OCI-LY3 (cell line): ENCODE data around the gene MYB.

ENCODE experiments used
- H2AFZ ChIP-seq: fragments of 200-600, 300-600 bp; shearing (Covaris generic); 2 replicates; pipeline ENCODE4 v1.6.0; 2014; ENCODE audit warnings: antibody characterized with exemption, low read depth, low read length
- H3K27ac ChIP-seq: fragments of 200-600, 300-600 bp; sonication (generic); 2 replicates; pipeline ENCODE4 v1.5.1; 2014; ENCODE audit warnings: mild to moderate bottlenecking, low read length, moderate library complexity, mixed read lengths
- H3K27me3 ChIP-seq: fragments of 200-600, 300-600 bp; sonication (generic); 2 replicates; pipeline ENCODE4 v1.6.1; 2014; ENCODE audit warnings: low read depth, low read length, mixed read lengths
- H3K36me3 ChIP-seq: fragments of 200-600, 300-600 bp; sonication (generic); replicated peaks from 2 replicates; pipeline ENCODE3; 2014; ENCODE audit warnings: low read depth, low read length, mixed read lengths
- H3K4me1 ChIP-seq: fragments of 300-600, 200-600 bp; sonication (generic); 2 replicates; pipeline ENCODE4 v1.6.1; 2014; ENCODE audit warnings: low read length, mixed read lengths
- H3K4me2 ChIP-seq: fragments of 200-600, 300-600 bp; sonication (generic); 2 replicates; pipeline ENCODE4 v1.6.1; 2014; ENCODE audit warnings: low read length, mixed read lengths
- H3K4me3 ChIP-seq: fragments of 300-600, 200-600 bp; sonication (generic); 2 replicates; pipeline ENCODE4 v1.5.1; 2014; ENCODE audit warnings: antibody characterized with exemption, mild to moderate bottlenecking, low read length, moderate library complexity
- H3K79me2 ChIP-seq: fragments of 300-600, 200-600 bp; shearing (Covaris generic); 2 replicates; pipeline ENCODE4 v1.6.1; 2014; ENCODE audit warnings: mild to moderate bottlenecking, low read length, mixed read lengths
- H3K9ac ChIP-seq: fragments of 300-600, 200-600 bp; shearing (Covaris generic); 2 replicates; pipeline ENCODE4 v1.6.0; 2014; ENCODE audit warnings: mild to moderate bottlenecking, low read length, moderate library complexity
- H3K9me3 ChIP-seq: fragments of 200-600, 300-600 bp; shearing (Covaris generic); 2 replicates; pipeline ENCODE4 v1.6.1; 2014; ENCODE audit warnings: low read length, mixed read lengths; ENCODE audit not compliant: insufficient read depth
- H4K20me1 ChIP-seq: fragments of 200-600, 300-600 bp; sonication (generic); 2 replicates; pipeline ENCODE4 v1.6.1; 2016; ENCODE audit warnings: low read length, mixed read lengths; ENCODE audit not compliant: insufficient read depth
- EZH2phosphoT487 ChIP-seq: fragments of 200-600 bp; shearing (Covaris generic); IDR thresholded peaks from 2 replicates; pipeline ENCODE4 v1.6.1; 2018; ENCODE audit warnings: antibody characterized with exemption, mixed run types, low read depth
- TF ChIP-seq, protein P1 (sequence below): fragments of 200-600, 300-600 bp; sonication (generic); IDR thresholded peaks from 2 replicates; pipeline ENCODE4 v1.5.1; 2014; ENCODE audit warnings: antibody characterized with exemption, low read length, low read depth

MYB gene

DNA sequence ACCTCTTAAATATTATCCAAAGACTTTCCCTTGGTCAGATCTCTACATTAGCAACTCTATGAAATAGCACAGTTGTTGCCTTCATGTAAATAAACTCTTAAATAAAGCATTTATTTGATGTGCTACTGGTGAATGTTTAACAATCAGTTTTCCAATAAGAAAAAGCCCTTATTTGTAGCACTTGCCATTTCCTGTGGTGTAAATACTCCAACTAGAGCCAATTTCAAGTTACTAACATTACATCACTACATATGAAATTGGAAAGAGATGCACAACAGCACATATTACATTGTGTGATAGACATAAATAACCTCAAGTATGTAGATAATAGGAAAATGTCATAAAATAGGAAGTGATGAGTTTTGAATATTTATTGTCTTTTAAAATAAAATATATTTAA is 5.0 kb upstream of the MYB start:
- Histone ChIP-seq H2AFZ (no peak overlapping the region), H3K9ac (no peak overlapping the region), H4K20me1 (peaks cover 48% of the 10 kb centered on the region), H3K4me1 (peaks cover 68% of the 10 kb centered on the region), H3K27ac (no peak overlapping the region), H3K36me3 (peaks cover 45% of the 10 kb centered on the region), H3K27me3 (no peaks in the 10 kb centered on the region), H3K4me3 (no peak overlapping the region), H3K9me3 (no peaks in the 10 kb centered on the region), H3K4me2 (0 out of 2 replicates have a peak overlapping the region, but pooled peaks have one; percentile 23), H3K79me2 (peaks cover 96% of the 10 kb centered on the region)
- TF ChIP-seq, protein P1, sequence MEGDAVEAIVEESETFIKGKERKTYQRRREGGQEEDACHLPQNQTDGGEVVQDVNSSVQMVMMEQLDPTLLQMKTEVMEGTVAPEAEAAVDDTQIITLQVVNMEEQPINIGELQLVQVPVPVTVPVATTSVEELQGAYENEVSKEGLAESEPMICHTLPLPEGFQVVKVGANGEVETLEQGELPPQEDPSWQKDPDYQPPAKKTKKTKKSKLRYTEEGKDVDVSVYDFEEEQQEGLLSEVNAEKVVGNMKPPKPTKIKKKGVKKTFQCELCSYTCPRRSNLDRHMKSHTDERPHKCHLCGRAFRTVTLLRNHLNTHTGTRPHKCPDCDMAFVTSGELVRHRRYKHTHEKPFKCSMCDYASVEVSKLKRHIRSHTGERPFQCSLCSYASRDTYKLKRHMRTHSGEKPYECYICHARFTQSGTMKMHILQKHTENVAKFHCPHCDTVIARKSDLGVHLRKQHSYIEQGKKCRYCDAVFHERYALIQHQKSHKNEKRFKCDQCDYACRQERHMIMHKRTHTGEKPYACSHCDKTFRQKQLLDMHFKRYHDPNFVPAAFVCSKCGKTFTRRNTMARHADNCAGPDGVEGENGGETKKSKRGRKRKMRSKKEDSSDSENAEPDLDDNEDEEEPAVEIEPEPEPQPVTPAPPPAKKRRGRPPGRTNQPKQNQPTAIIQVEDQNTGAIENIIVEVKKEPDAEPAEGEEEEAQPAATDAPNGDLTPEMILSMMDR = no peak
- no peak for TF ChIP-seq EZH2phosphoT487

DNA sequence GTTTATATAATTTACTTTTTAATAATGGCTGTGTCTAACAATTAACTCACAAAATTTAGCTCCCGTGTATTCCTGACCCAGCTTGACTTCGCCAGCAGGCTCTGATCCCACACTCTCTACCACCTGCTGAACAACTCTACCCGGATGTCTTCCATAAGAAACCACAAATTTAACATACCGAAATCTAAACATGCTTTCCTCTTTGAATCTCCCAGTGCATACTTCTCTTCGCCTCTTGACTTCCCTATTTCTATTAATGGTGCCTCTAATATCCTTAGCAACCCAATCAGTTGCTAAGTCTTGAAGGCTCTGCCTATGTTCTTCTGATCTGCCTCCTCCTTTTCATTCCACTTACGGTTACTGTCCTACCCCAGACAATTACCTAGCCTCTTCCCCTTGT is 4.6 kb upstream of the MYB start:
- 0 out of 2 replicates have a peak overlapping the region, but pooled peaks have one; percentile 0 for H3K9ac ChIP-seq
- H3K27ac ChIP-seq = peak overlapping the region; percentile 41
- TF ChIP-seq EZH2phosphoT487 = no peak
- TF ChIP-seq, protein P1 = no peak
- peak overlapping the region; percentile 51 for H3K4me2 ChIP-seq
- peak overlapping the region; percentile 13; the same call in 1 of the 2 replicates for H3K4me3 ChIP-seq
- no peak overlapping the region for H2AFZ ChIP-seq
- peaks cover 64% of the 10 kb centered on the region for H3K4me1 ChIP-seq
- H4K20me1 ChIP-seq = peaks cover 44% of the 10 kb centered on the region
- H3K36me3 ChIP-seq = peaks cover 42% of the 10 kb centered on the region
- peaks cover 96% of the 10 kb centered on the region for H3K79me2 ChIP-seq
- H3K27me3 ChIP-seq = no peaks in the 10 kb centered on the region
- H3K9me3 ChIP-seq = no peaks in the 10 kb centered on the region

DNA sequence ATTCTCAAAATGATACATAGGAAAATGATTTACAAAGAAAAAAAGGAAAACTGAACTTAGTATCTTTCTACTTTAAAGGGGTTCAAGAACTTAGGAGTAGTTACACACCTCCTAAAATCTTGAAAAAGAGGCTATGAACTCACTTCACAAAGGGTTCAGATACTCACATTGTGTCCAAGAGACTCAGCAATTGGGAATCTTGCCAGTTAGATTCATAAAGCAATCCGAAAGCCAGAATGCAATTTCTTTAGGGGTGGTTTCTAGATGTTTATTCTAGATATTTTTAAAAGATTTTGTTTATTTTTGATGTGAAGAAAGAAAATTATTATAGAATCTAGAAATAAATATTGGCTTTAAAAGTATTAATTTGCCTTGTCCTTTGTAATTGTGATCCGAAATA is 1.7 kb upstream of the MYB start:
- H3K9ac ChIP-seq = peak overlapping the region; percentile 62
- no peak for TF ChIP-seq EZH2phosphoT487
- TF ChIP-seq, protein P1 = no peak

DNA sequence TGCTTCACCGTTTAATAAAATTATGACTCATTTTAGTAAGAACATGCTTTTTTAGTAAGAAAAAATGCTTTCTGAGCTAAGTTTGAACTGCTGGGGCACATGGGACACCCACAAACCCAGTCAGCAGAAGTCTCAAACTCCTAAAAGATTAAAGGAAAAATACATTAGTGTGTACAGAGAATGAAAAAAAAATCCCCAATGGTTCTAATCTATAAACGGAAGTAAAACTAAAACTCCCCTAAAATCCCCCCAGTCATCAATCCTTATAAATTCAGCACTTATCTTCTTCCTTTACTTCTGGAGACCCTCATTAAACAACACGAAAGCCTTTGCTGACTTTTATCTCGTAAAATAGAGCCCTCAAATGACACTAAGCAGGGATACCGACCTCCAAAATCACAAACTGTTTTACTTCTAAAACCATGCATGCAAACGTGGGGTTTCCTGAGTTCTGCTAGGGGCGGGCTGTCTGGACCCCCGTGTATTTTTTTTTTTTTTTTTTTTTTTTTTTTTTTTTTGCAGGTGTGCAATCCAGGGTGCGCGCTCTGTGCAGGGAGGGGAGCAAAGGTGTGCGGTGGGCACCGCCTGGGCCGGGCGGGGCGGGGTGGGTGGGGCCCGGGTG is 1.1 kb upstream of the MYB start:
- H3K9ac ChIP-seq = peak overlapping the region; percentile 62
- H3K79me2 ChIP-seq = peaks cover 69% of the 10 kb centered on the region
- H3K4me1 ChIP-seq = peaks cover 55% of the 10 kb centered on the region
- H3K36me3 ChIP-seq = peaks cover 33% of the 10 kb centered on the region
- H2AFZ ChIP-seq = no peak overlapping the region
- H3K9me3 ChIP-seq = no peaks in the 10 kb centered on the region
- peak overlapping the region; percentile 67 for H3K4me3 ChIP-seq
- H4K20me1 ChIP-seq = peaks cover 13% of the 10 kb centered on the region
- no peaks in the 10 kb centered on the region for H3K27me3 ChIP-seq
- no peak for TF ChIP-seq EZH2phosphoT487
- TF ChIP-seq, protein P1 = no peak
- peak overlapping the region; percentile 100 for H3K27ac ChIP-seq
- H3K4me2 ChIP-seq = peak overlapping the region; percentile 73

More for the DNA sequence above, 1.7 kb upstream of the MYB start:
- no peak overlapping the region for H2AFZ ChIP-seq
- peak overlapping the region; percentile 73 for H3K4me2 ChIP-seq
- peaks cover 33% of the 10 kb centered on the region for H3K36me3 ChIP-seq
- H3K9me3 ChIP-seq = no peaks in the 10 kb centered on the region
- H3K27ac ChIP-seq = peak overlapping the region; percentile 100
- H4K20me1 ChIP-seq = peaks cover 16% of the 10 kb centered on the region
- peak overlapping the region; percentile 67 for H3K4me3 ChIP-seq
- H3K79me2 ChIP-seq = peaks cover 76% of the 10 kb centered on the region
- H3K4me1 ChIP-seq = peaks cover 53% of the 10 kb centered on the region
- H3K27me3 ChIP-seq = no peaks in the 10 kb centered on the region
